Neural cell (in vitro differentiated cells): ENCODE data around the gene EI24.

Experiments
- CTCF ChIP-seq: fragments of 450-650 bp; IDR thresholded peaks from 2 replicates; pipeline ENCODE4 v1.5.1; 2014; ENCODE audit warnings: antibody characterized with exemption, mild to moderate bottlenecking, moderate library complexity; ENCODE audit not compliant: poor library complexity, severe bottlenecking
- EP300 ChIP-seq: fragments of 450-650 bp; conservative IDR thresholded peaks from 2 replicates; pipeline ENCODE4 v1.6.1; 2014; ENCODE audit warnings: antibody characterized with exemption, mild to moderate bottlenecking, moderate library complexity; ENCODE audit not compliant: poor library complexity, severe bottlenecking
- EZH2 ChIP-seq: fragments of 200-600, 300-800 bp; shearing (Covaris generic), sonication (generic); IDR thresholded peaks from 2 replicates; pipeline ENCODE4 v1.6.1; 2014; ENCODE audit warnings: antibody characterized with exemption, low read length, borderline replicate concordance, mild to moderate bottlenecking; ENCODE audit not compliant: insufficient read depth, poor library complexity, severe bottlenecking
- MXI1 ChIP-seq: fragments of 450-650 bp; conservative IDR thresholded peaks from 2 replicates; pipeline ENCODE4 v1.6.1; 2014; ENCODE audit warnings: antibody characterized with exemption, mild to moderate bottlenecking; ENCODE audit not compliant: poor library complexity, severe bottlenecking
- POLR2AphosphoS5 ChIP-seq: IDR thresholded peaks from 2 replicates; pipeline ENCODE4 v1.6.1; 2012
- RAD21 ChIP-seq: fragments of 450-650 bp; conservative IDR thresholded peaks from 2 replicates; pipeline ENCODE4 v1.6.1; 2014; ENCODE audit warnings: antibody characterized with exemption, mild to moderate bottlenecking, moderate library complexity
- REST ChIP-seq: IDR thresholded peaks from 2 replicates; pipeline ENCODE4 v1.6.1; 2012; ENCODE audit warnings: borderline replicate concordance

GRCh38 chr11:125605417-125605816 lies 36.1 kb downstream of the EI24 start:
- TF ChIP-seq REST (no peak), POLR2AphosphoS5 (no peak), EP300 (no peak), EZH2 (no peak), CTCF (no peak), RAD21 (no peak), MXI1 (no peak)
